NT2/D1 (cell line): Measurements from ENCODE around the gene RPTOR.

ENCODE experiments used
- YY1 ChIP-seq: IDR thresholded peaks from 2 replicates; pipeline ENCODE4 v1.6.1; 2011; ENCODE audit not compliant: insufficient read length, insufficient read depth
- ZNF274 ChIP-seq: IDR thresholded peaks from 2 replicates; pipeline ENCODE4 v1.6.1; 2011; ENCODE audit warnings: mild to moderate bottlenecking, low read depth, low read length

GRCh38 chr17:80892900-80893603, 348.4 kb downstream of the RPTOR start:
- TF ChIP-seq YY1: no peak
- no peak for TF ChIP-seq ZNF274
